ENCODE measurements around the gene GPX1. TPM values are rescaled to one million over a fixed set of nuclear protein-coding genes. Genes with fewer than 3 reads are reported as not detected.
"Not testable (repeated sequence)": the region's sequence is repeated elsewhere in the genome, so short reads cannot be mapped to it uniquely, and the experiment has no call there.

Gene GPX1
- total RNA-seq, 6 experiments from 2014 or later: 127 to 455 (median 278) TPM

DNA sequence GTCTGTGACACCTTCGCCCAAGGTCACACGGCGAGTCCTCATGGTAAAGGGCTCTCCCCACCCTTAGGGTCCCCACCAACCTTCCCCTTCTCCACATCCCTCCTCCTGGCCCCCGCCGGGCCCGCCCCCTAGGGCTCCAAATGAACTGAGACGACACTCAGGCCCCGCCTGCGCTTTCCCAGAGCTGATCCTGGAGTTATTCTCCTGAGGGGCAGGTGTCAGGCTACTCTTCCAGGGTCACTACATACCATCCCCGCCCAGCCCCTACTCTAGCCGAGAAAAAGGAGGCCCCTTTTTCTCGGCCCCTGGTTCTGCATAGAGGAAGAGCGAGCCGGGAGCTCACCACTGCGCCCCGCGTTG, 18.6 kb downstream of the GPX1 start:
- peak in 2 of 3 donors; percentile 52 to 68 for DNase-seq
- WGBS (ENCODE audit: insufficient coverage, low coverage, low lambda C conversion rate, missing lambda C conversion rate): 0% methylated on average over 6 of the region's 17 CpGs
- peak in 3 of 4 donors; percentile 6 to 14 (median 12) for ATAC-seq
- intact Hi-C loops (cut with DNase I): no loop called here
- H3K27me3 ChIP-seq: no peaks in the 10 kb centered on the region
- no peaks in the 10 kb centered on the region for H3K9me3 ChIP-seq
- no peak for TF ChIP-seq POLR2A (IDR thresholded peaks at IDR 0.05)
- TF ChIP-seq, protein P1, sequence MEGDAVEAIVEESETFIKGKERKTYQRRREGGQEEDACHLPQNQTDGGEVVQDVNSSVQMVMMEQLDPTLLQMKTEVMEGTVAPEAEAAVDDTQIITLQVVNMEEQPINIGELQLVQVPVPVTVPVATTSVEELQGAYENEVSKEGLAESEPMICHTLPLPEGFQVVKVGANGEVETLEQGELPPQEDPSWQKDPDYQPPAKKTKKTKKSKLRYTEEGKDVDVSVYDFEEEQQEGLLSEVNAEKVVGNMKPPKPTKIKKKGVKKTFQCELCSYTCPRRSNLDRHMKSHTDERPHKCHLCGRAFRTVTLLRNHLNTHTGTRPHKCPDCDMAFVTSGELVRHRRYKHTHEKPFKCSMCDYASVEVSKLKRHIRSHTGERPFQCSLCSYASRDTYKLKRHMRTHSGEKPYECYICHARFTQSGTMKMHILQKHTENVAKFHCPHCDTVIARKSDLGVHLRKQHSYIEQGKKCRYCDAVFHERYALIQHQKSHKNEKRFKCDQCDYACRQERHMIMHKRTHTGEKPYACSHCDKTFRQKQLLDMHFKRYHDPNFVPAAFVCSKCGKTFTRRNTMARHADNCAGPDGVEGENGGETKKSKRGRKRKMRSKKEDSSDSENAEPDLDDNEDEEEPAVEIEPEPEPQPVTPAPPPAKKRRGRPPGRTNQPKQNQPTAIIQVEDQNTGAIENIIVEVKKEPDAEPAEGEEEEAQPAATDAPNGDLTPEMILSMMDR (IDR thresholded peaks at IDR 0.05): no peak
- peak overlapping the region; percentile 86 to 95 (median 86) for H3K27ac ChIP-seq
- H3K36me3 ChIP-seq: peaks cover 0 to 24% (median 6%) of the 10 kb centered on the region in 4 donors
- peaks cover 0 to 11% (median 3%) of the 10 kb centered on the region in 4 donors for H3K4me1 ChIP-seq
- H3K4me3 ChIP-seq: peak overlapping the region; percentile 88 to 93 (median 90)

DNA sequence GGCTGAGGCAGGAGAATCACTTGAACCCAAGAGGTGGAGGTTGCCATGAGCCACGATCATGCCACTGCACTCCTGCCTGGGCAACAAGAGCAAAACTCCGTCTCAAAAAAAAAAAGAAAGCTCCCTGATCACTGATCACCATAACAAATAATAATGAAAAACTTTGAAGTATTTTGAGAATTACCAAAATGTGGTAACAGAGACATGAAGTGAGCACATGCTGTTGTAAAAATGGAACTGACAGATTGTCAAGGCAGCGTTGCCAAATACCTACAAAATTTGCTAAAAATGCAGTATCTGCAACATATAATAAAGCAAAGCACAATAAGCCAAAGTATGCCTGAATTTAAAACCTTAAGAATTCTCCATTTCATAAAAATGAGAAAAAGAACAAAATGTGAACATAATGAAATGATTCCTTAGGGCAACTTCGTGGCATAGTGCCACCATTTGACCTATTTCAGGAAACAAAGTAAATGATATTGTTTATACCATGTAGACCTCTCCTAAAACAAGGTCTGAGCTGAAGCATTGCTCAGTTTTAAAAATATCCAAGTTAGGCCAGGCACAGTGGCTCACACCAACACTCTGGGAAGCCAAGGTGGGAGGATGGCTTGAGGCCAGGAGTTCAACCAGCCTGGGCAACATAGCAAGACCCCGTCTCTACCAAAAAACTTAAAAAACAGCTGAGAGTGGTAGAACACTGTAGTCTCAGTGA, 24.1 kb downstream of the GPX1 start:
- DNase-seq (no peak), ATAC-seq (no peak)
- Histone ChIP-seq H3K4me1 (peaks cover 0 to 5% (median 2%) of the 10 kb centered on the region in 4 donors), H3K27me3 (no peaks in the 10 kb centered on the region), H3K27ac (no peak overlapping the region), H3K4me3 (no peak overlapping the region), H3K36me3 (peaks cover 0 to 55% (median 13%) of the 10 kb centered on the region in 4 donors), H3K9me3 (no peaks in the 10 kb centered on the region)
- intact Hi-C loops (cut with DNase I): no loop called here
- TF ChIP-seq POLR2A (IDR thresholded peaks at IDR 0.05): no peak
- TF ChIP-seq, protein P1 (IDR thresholded peaks at IDR 0.05): no peak
- WGBS (ENCODE audit: insufficient coverage, low coverage, low lambda C conversion rate, missing lambda C conversion rate): 77% methylated on average over 3 of the region's 5 CpGs

DNA sequence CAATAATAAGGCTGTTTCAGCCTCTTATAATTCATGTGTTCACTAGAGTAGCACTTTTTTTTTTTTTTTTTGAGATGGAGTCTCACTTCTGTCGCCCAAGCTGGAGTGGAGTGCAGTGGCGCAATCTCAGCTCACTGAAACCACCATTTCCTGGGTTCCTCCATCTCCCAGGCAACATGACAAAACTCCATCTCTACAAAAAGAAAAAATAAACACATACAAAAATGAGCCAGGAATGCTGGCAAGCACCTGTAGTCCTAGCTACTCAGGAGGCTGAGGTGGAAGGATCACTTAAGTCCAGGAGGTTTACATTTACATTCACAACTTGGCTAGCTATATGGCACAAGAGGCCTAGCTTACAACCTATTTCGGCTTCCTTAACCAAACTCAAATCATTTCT, 25.1 kb downstream of the GPX1 start:
- 64% methylated on average over 3 of the region's 3 CpGs for WGBS (ENCODE audit: insufficient coverage, low coverage, low lambda C conversion rate, missing lambda C conversion rate)
- no peak for TF ChIP-seq POLR2A (IDR thresholded peaks at IDR 0.05)
- TF ChIP-seq, protein P1 (IDR thresholded peaks at IDR 0.05): no peak
- H3K27me3 ChIP-seq: no peaks in the 10 kb centered on the region
- no peak overlapping the region for H3K4me3 ChIP-seq
- H3K4me1 ChIP-seq: no peaks in the 10 kb centered on the region
- intact Hi-C loops (cut with DNase I): no loop called here
- H3K9me3 ChIP-seq: no peaks in the 10 kb centered on the region
- ATAC-seq (peak in 2 of 4 donors; percentile 30 to 40), DNase-seq (no peak)
- peaks cover 0 to 58% (median 13%) of the 10 kb centered on the region in 4 donors for H3K36me3 ChIP-seq
- no peak overlapping the region for H3K27ac ChIP-seq

DNA sequence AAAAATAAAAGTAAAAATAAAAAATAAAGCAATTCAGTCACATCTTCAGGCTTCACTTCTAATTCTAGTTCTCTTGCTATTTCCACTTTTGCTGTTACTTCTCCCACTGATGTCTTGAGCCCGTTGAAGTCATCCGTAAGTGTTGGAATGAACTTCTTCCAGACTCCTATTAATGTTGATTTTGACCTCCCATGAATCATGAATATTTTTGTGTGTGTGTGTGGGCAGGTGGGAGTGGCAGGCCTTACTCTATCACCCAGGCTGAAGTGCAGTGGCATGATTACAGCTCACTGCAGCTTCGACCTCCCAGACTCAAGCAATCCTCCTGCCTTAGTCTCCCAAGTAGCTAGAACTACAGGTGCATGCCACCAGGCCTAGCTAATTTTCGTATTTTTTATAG, 29.0 kb downstream of the GPX1 start:
- 84% methylated on average over 4 of the region's 4 CpGs for WGBS (ENCODE audit: insufficient coverage, low coverage, low lambda C conversion rate, missing lambda C conversion rate)
- peaks cover 20 to 67% (median 34%) of the 10 kb centered on the region in 4 donors for H3K36me3 ChIP-seq
- no peak for DNase-seq
- H3K4me1 ChIP-seq: no peaks in the 10 kb centered on the region
- H3K27ac ChIP-seq: no peak overlapping the region
- TF ChIP-seq POLR2A (IDR thresholded peaks at IDR 0.05): no peak
- TF ChIP-seq, protein P1 (IDR thresholded peaks at IDR 0.05): no peak
- intact Hi-C loops (cut with DNase I): no loop called here
- ATAC-seq: no peak
- no peak overlapping the region for H3K4me3 ChIP-seq
- H3K9me3 ChIP-seq: no peaks in the 10 kb centered on the region
- no peaks in the 10 kb centered on the region for H3K27me3 ChIP-seq

- intact Hi-C loops (cut with DNase I); H3K27me3 ChIP-seq; DNase-seq; H3K9me3 ChIP-seq; H3K4me3 ChIP-seq; ATAC-seq; H3K27ac ChIP-seq; H3K4me1 ChIP-seq: not testable (repeated sequence)
- H3K36me3 ChIP-seq: peaks cover 20 to 68% (median 37%) of the 10 kb centered on the region in 4 donors
- WGBS (ENCODE audit: insufficient coverage, low coverage, low lambda C conversion rate, missing lambda C conversion rate): 100% methylated on average over 2 of the region's 2 CpGs
These were observed 29.8 kb downstream of the GPX1 start for GRCh38 chr3:49328350-49328749.
